Measurements from ENCODE around the gene SLC38A9. TPM values are rescaled to one million over a fixed set of nuclear protein-coding genes. Genes with fewer than 3 reads are reported as not detected.

Gene SLC38A9
- total and polyA plus RNA-seq, 2 of the 8 experiments (the other 6 are each of a cell fraction or from before 2014, with no cell fraction given) = 29.2 to 43.7 TPM

DNA sequence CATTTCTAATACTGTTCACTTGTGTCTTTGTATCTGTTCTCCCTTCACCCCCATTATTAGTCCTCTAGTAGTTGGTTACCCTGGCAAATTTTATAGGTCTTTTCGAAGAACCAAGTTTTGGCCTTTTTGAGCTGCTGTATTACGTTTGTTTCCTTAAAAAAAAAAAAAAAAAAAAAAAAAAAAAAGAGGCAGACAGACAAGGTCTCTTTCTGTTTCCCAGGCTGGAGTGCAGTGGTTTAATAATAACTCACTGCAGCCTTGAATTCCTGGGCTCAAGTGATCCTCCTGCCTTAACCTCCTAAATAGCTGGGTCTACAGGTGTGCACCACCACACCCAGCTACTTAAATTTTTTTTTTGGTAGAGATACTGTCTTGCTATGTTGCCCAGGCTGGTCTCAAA, 46.6 kb upstream of the SLC38A9 start:
- Histone ChIP-seq H2AFZ (ENCODE audit: low read length) (no peak overlapping the region), H3K23me2 (ENCODE audit: low read depth, low read length) (peaks cover 1% of the 10 kb centered on the region; the same call in 1 of the 2 replicates), H2BK12ac (ENCODE audit: low read depth, low read length) (no peak overlapping the region), H2BK15ac (ENCODE audit: low read length) (no peak overlapping the region), H2BK120ac (replicated peaks; ENCODE audit: low read depth, low read length) (no peak overlapping the region), H3K4me2 (ENCODE audit: insufficient read depth in 1 of 2, low read depth in 2 of 2, low read length in 2 of 2) (no peak overlapping the region), H3K18ac (ENCODE audit: extremely low read depth, low read length) (no peak overlapping the region), H3K4me1 (replicated peaks in 1 of 4; ENCODE audit: control insufficient read depth in 3 of 4, insufficient read depth in 4 of 4, low read length in 3 of 4) (no peaks in the 10 kb centered on the region), H4K8ac (ENCODE audit: extremely low read depth, insufficient read depth, low read length) (no peak overlapping the region), H3K14ac (ENCODE audit: insufficient read length) (no peak overlapping the region), H3K9me3 (ENCODE audit: insufficient read depth in 2 of 2, low read depth in 1 of 2, low read length in 1 of 2) (no peaks in the 10 kb centered on the region), H3K56ac (replicated peaks; ENCODE audit: insufficient read length, low read depth, low read length) (no peak overlapping the region), H3K27ac (ENCODE audit: low read depth, low read length) (no peak overlapping the region), H3K4me3 (ENCODE audit: extremely low read depth in 1 of 4, insufficient read depth in 2 of 4, low read depth in 3 of 4, low read length in 4 of 4) (no peak overlapping the region), H3K36me3 (ENCODE audit: control insufficient read depth in 2 of 4, insufficient read depth in 4 of 4, low read length in 3 of 4) (no peaks in the 10 kb centered on the region), H2BK20ac (ENCODE audit: low read length) (no peak overlapping the region), H3K27me3 (replicated peaks in 1 of 4; ENCODE audit: control insufficient read depth in 3 of 4, extremely low read depth in 1 of 4, insufficient read depth in 3 of 4, low read length in 3 of 4) (no peaks in the 10 kb centered on the region), H3K4ac (replicated peaks; ENCODE audit: insufficient read length, low read depth, low read length) (no peak overlapping the region), H2BK5ac (ENCODE audit: low read depth, low read length) (no peak overlapping the region), H2AK5ac (ENCODE audit: low read depth, low read length) (no peak overlapping the region), H4K91ac (replicated peaks; ENCODE audit: insufficient read length, low read length) (no peak overlapping the region), H3K79me2 (ENCODE audit: control insufficient read depth in 1 of 2, insufficient read depth in 2 of 2, low read length in 2 of 2) (no peaks in the 10 kb centered on the region), H4K20me1 (replicated peaks in 1 of 2; ENCODE audit: control insufficient read depth in 1 of 2, insufficient read depth in 2 of 2, low read length in 2 of 2) (no peaks in the 10 kb centered on the region), H4K5ac (ENCODE audit: insufficient read length, low read depth, low read length) (no peak overlapping the region), H3K23ac (ENCODE audit: insufficient read length) (no peak overlapping the region), H3K79me1 (ENCODE audit: low read depth, low read length) (no peaks in the 10 kb centered on the region), H3K9ac (replicated peaks in 1 of 4; ENCODE audit: extremely low read depth in 1 of 4, low read depth in 3 of 4, low read length in 3 of 4) (no peak overlapping the region)
- CTCF ChIA-PET (ENCODE audit: partially characterized antibody) = interaction anchor here (0.6 to 1.1 kb wide), 2 partner anchors 9 to 426 kb away, joined by 3 read pairs; no protein-coding TSS in a partner anchor
- FAIRE-seq (no peak), DNase-seq (ENCODE audit: low read depth in 1 of 2, low spot score in 2 of 2) (no peak)
- POLR2A ChIA-PET (ENCODE audit: partially characterized antibody) = no interaction called here
- 92% methylated on average over 2 of the region's 2 CpGs; no CpG with 5 or more reads in 1 of the 2 experiments for WGBS, 2 experiments (ENCODE audit: extremely low coverage in 1 of 2, insufficient coverage in 1 of 2, insufficient read length in 1 of 2, insufficient replicate concordance in 2 of 2, low coverage in 1 of 2, low lambda C conversion rate in 2 of 2, missing lambda C conversion rate in 1 of 2)
- TF ChIP-seq NRF1 (IDR thresholded peaks at IDR 0.05; ENCODE audit: low read depth, low read length) (no peak), BCL11A (IDR thresholded peaks at IDR 0.05; ENCODE audit: low read depth in 2 of 2, low read length in 2 of 2) (no peak), TEAD4 (IDR thresholded peaks at IDR 0.05; ENCODE audit: low read depth, low read length) (no peak), TBP (IDR thresholded peaks at IDR 0.05; ENCODE audit: low read depth, low read length) (no peak), FOSL1 (IDR thresholded peaks at IDR 0.05; ENCODE audit: insufficient read depth, low read depth, low read length) (no peak), RXRA (IDR thresholded peaks at IDR 0.05; ENCODE audit: insufficient read depth, low read depth, low read length) (no peak), JUN (IDR thresholded peaks at IDR 0.05; ENCODE audit: low read depth, low read length) (no peak), HDAC6 (IDR thresholded peaks at IDR 0.05; ENCODE audit: low read depth, low read length) (no peak), SUZ12 (IDR thresholded peaks at IDR 0.05; ENCODE audit: low read length) (no peak), GABPA (IDR thresholded peaks at IDR 0.05; ENCODE audit: borderline replicate concordance, insufficient read depth, low read length) (no peak)
- TF ChIP-seq, protein P1, sequence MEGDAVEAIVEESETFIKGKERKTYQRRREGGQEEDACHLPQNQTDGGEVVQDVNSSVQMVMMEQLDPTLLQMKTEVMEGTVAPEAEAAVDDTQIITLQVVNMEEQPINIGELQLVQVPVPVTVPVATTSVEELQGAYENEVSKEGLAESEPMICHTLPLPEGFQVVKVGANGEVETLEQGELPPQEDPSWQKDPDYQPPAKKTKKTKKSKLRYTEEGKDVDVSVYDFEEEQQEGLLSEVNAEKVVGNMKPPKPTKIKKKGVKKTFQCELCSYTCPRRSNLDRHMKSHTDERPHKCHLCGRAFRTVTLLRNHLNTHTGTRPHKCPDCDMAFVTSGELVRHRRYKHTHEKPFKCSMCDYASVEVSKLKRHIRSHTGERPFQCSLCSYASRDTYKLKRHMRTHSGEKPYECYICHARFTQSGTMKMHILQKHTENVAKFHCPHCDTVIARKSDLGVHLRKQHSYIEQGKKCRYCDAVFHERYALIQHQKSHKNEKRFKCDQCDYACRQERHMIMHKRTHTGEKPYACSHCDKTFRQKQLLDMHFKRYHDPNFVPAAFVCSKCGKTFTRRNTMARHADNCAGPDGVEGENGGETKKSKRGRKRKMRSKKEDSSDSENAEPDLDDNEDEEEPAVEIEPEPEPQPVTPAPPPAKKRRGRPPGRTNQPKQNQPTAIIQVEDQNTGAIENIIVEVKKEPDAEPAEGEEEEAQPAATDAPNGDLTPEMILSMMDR (IDR thresholded peaks at IDR 0.05; ENCODE audit: control extremely low read depth in 1 of 3, insufficient read depth in 1 of 3, low read depth in 1 of 3, low read length in 3 of 3) = no peak
- TF ChIP-seq, protein P2, sequence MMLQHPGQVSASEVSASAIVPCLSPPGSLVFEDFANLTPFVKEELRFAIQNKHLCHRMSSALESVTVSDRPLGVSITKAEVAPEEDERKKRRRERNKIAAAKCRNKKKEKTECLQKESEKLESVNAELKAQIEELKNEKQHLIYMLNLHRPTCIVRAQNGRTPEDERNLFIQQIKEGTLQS (IDR thresholded peaks at IDR 0.05; ENCODE audit: insufficient read depth, low read depth, low read length) = no peak

Data from H1 (cell line).